Gastroesophageal sphincter (tissue), 3 donors: ENCODE results near the gene SLC6A9.

Source experiments
- CTCF ChIP-seq, 4 experiments: fragments of 200-600 bp in 2 of 4; fragments of 450-650 bp in 2 of 4; sonication (generic) in 1 of 4; IDR thresholded peaks; one replicate each; pipeline ENCODE4 v1.5.1; 2017 to 2019; ENCODE audit warnings: antibody characterized with exemption in 4 of 4, mild to moderate bottlenecking in 2 of 4, moderate library complexity in 2 of 4
- POLR2A ChIP-seq, 2 donors: fragments of 450-650 bp; IDR thresholded peaks; one replicate each; pipeline ENCODE4 v1.6.1; 2017; ENCODE audit warnings: antibody characterized with exemption in 2 of 2, mild to moderate bottlenecking in 2 of 2, moderate library complexity in 1 of 2
- POLR2AphosphoS5 ChIP-seq: sonication (generic); formaldehyde crosslinking; IDR thresholded peaks from one replicate; pipeline ENCODE4 v1.6.1; 2017; ENCODE audit warnings: antibody characterized with exemption

- no peak for TF ChIP-seq POLR2AphosphoS5
- no peak for TF ChIP-seq CTCF (IDR thresholded peaks at IDR 0.05)
- TF ChIP-seq POLR2A (IDR thresholded peaks at IDR 0.05) = no peak
Measured at GRCh38 chr1:43983253-43983899, 47.9 kb downstream of the SLC6A9 start.
